Transverse colon (tissue), 3 donors: ENCODE results near the gene HES3.

Experiments
- CTCF ChIP-seq, 5 experiments: fragments of 200-600 bp in 3 of 5; fragments of 450-650 bp in 2 of 5; sonication (generic) in 3 of 5; IDR thresholded peaks; 1 replicate in 2 of 5; 2 replicates in 3 of 5; pipeline ENCODE4 v1.5.1; 2016 to 2017; ENCODE audit warnings: antibody characterized with exemption in 5 of 5, inconsistent platforms in 3 of 5, mild to moderate bottlenecking in 2 of 5, moderate library complexity in 1 of 5
- EP300 ChIP-seq: sonication (generic); formaldehyde crosslinking; IDR thresholded peaks from one replicate; pipeline ENCODE4 v1.6.1; 2017; ENCODE audit warnings: antibody characterized with exemption, low read depth
- POLR2A ChIP-seq: fragments of 450-650 bp; IDR thresholded peaks from one replicate; pipeline ENCODE4 v1.6.1; 2016; ENCODE audit warnings: antibody characterized with exemption, mild to moderate bottlenecking, moderate library complexity

- TF ChIP-seq EP300: no peak
- TF ChIP-seq CTCF (IDR thresholded peaks at IDR 0.05): no peak
- TF ChIP-seq POLR2A: no peak
Measured at GRCh38 chr1:6233376-6233775, 10.6 kb upstream of the HES3 start.
